G401 (cell line): Measurements from ENCODE around the gene SFRP4. TPM values are rescaled to one million over a fixed set of nuclear protein-coding genes. Genes with fewer than 3 reads are reported as not detected.
"Not testable (repeated sequence)": the region's sequence is repeated elsewhere in the genome, so short reads cannot be mapped to it uniquely, and the experiment has no call there.

Experiments used
- DNase-seq: peaks from one replicate; pipeline ENCODE4 v3.0.0-alpha.2; 2015; ENCODE audit warnings: low spot score
- in situ Hi-C: cut with HindIII; loops from 2 replicates; pipeline ENCODE4 v1.10.0; 2016; ENCODE audit warnings: low sequenced_read_pairs, mixed read lengths
- total RNA-seq: library from RNA; depleted of rRNA; stranded (reverse); fragments of >200 nt; shearing (Covaris generic); gene quantifications from 2 replicates; pipeline ENCODE4 v1.2.3, GENCODE V29; 2014; rRNA removed

Gene SFRP4
- not detected in 2 replicates for total RNA-seq

GRCh38 chr7:37916673-37917660 lies at the start of gene SFRP4:
TSS of gene SFRP4 (minus strand) at chr7:37916817. CDS start at chr7:37916537, 280 bp downstream.
- in situ Hi-C loops = no loop called here

GRCh38 chr7:37964196-37964595 lies 47.6 kb upstream of the SFRP4 start:
- no peak for DNase-seq
- in situ Hi-C loops = no loop called here

More at GRCh38 chr7:37916673-37917660, at the start of gene SFRP4:
- DNase-seq = peak; percentile 76

- DNase-seq = no peak
- in situ Hi-C loops = no loop called here
Observed at GRCh38 chr7:37961251-37961650, 44.6 kb upstream of the SFRP4 start.

- in situ Hi-C loops = no loop called here
- no peak for DNase-seq
Observed at GRCh38 chr7:37960483-37960882, 43.9 kb upstream of the SFRP4 start.

GRCh38 chr7:37957221-37957970 lies 40.8 kb upstream of the SFRP4 start:
- in situ Hi-C loops = no loop called here
- DNase-seq = no peak

GRCh38 chr7:37956791-37957190 lies 40.2 kb upstream of the SFRP4 start:
- in situ Hi-C loops = no loop called here
- DNase-seq = no peak

GRCh38 chr7:37954217-37954616 lies 37.6 kb upstream of the SFRP4 start:
- in situ Hi-C loops, DNase-seq: not testable (repeated sequence)

GRCh38 chr7:37952240-37952639 lies 35.6 kb upstream of the SFRP4 start:
- DNase-seq = no peak
- in situ Hi-C loops = no loop called here

- DNase-seq = no peak
- in situ Hi-C loops = no loop called here
Observed at GRCh38 chr7:37947941-37948210, 31.3 kb upstream of the SFRP4 start.

GRCh38 chr7:37947138-37947940 lies 30.7 kb upstream of the SFRP4 start:
- DNase-seq = no peak
- in situ Hi-C loops = no loop called here

- in situ Hi-C loops = no loop called here
- no peak for DNase-seq
Observed at GRCh38 chr7:37945336-37945735, 28.7 kb upstream of the SFRP4 start.

GRCh38 chr7:37944737-37945054 lies 28.1 kb upstream of the SFRP4 start:
- in situ Hi-C loops = no loop called here
- no peak for DNase-seq

GRCh38 chr7:37943905-37944736 lies 27.5 kb upstream of the SFRP4 start:
- DNase-seq = no peak
- in situ Hi-C loops = no loop called here

- in situ Hi-C loops = no loop called here
- peak; percentile 57 for DNase-seq
Observed at GRCh38 chr7:37942934-37943610, 26.5 kb upstream of the SFRP4 start.

GRCh38 chr7:37933018-37933566 lies 16.5 kb upstream of the SFRP4 start:
- in situ Hi-C loops = no loop called here
- DNase-seq = no peak

GRCh38 chr7:37932543-37932942 lies 15.9 kb upstream of the SFRP4 start:
- in situ Hi-C loops = no loop called here
- DNase-seq = no peak

GRCh38 chr7:37930226-37930948 lies 13.8 kb upstream of the SFRP4 start:
- in situ Hi-C loops = no loop called here
- DNase-seq = peak; percentile 76
